CD4-positive, alpha-beta T cell (primary cell): ENCODE data around the gene MAP3K5. TPM values are rescaled to one million over a fixed set of nuclear protein-coding genes. Genes with fewer than 3 reads are reported as not detected.

Experiments used
- ATAC-seq: fragments of 200-7000 bp; cut with Tn5 transposase; one replicate; pipeline ENCODE4 v1.10.0; 2022; ENCODE audit warnings: mild to moderate bottlenecking; ENCODE audit not compliant: poor library complexity
- CTCF ChIA-PET: fragments of 350-600 bp; sonication (Branson Sonifier 250); formaldehyde crosslinking; loops from one replicate; lab custom pipeline; 2021; ENCODE audit warnings: antibody characterized with exemption, inconsistent platforms; lab: Charles Lee
- POLR2A ChIA-PET: fragments of 350-600 bp; sonication (Branson Sonifier 250); formaldehyde crosslinking; loops from one replicate; lab custom pipeline; 2021; ENCODE audit warnings: antibody characterized with exemption, inconsistent platforms; lab: Charles Lee
- DNase-seq, 14 experiments: peaks; one replicate each; pipeline ENCODE4 v3.0.0-alpha.2; 2013 to 2020; ENCODE audit warnings: mixed read lengths in 2 of 14
- H3K27ac ChIP-seq, 2 donors: one replicate each; pipeline versions ENCODE4 v1.5.1 to v1.7.0; 2013; ENCODE audit warnings: low read length in 2 of 2, low read depth in 1 of 2, mild to moderate bottlenecking in 1 of 2
- H3K27me3 ChIP-seq, 2 experiments: 1 replicate in 1 of 2; 2 replicates in 1 of 2; pipeline versions ENCODE4 v1.6.1 to v1.7.0; 2013; ENCODE audit warnings: low read length in 2 of 2, control low read depth in 1 of 2, mild to moderate bottlenecking in 1 of 2, moderate library complexity in 1 of 2; ENCODE audit not compliant: insufficient read depth in 2 of 2, control insufficient read depth in 1 of 2
- H3K36me3 ChIP-seq: one replicate; pipeline ENCODE4 v1.6.1; 2013; ENCODE audit warnings: low read length, control low read depth; ENCODE audit not compliant: insufficient read depth
- H3K4me1 ChIP-seq: one replicate; pipeline ENCODE4 v1.6.1; 2013; ENCODE audit warnings: low read length, control low read depth; ENCODE audit not compliant: insufficient read depth
- H3K4me3 ChIP-seq: one replicate; pipeline ENCODE4 v1.5.1; 2013; ENCODE audit warnings: mild to moderate bottlenecking, low read length, moderate library complexity
- H3K9me3 ChIP-seq, 2 experiments: 1 replicate in 1 of 2; 2 replicates in 1 of 2; pipeline versions ENCODE4 v1.6.1 to v1.7.0; 2013; ENCODE audit warnings: low read length in 2 of 2, mild to moderate bottlenecking in 2 of 2, control low read depth in 1 of 2, moderate library complexity in 1 of 2; ENCODE audit not compliant: control insufficient read depth in 1 of 2, insufficient read depth in 1 of 2
- H3K27ac Mint-ChIP-seq: one replicate; pipeline ENCODE4 v1.8.0; 2020; ENCODE audit warnings: mixed read lengths
- H3K27me3 Mint-ChIP-seq: one replicate; pipeline ENCODE4 v1.8.0; 2021; ENCODE audit warnings: mixed read lengths
- H3K36me3 Mint-ChIP-seq: one replicate; pipeline ENCODE4 v1.8.0; 2021; ENCODE audit warnings: low read depth, mixed read lengths
- H3K4me1 Mint-ChIP-seq: one replicate; pipeline ENCODE4 v1.8.0; 2021; ENCODE audit warnings: low read depth, mixed read lengths
- H3K4me3 Mint-ChIP-seq: one replicate; pipeline ENCODE4 v1.8.0; 2020; ENCODE audit warnings: mild to moderate bottlenecking, mixed read lengths
- H3K9me3 Mint-ChIP-seq: one replicate; pipeline ENCODE4 v1.8.0; 2020; ENCODE audit warnings: mixed read lengths
- CTCF ChIP-seq: fragments of 200-600 bp; IDR thresholded peaks from one replicate; pipeline ENCODE4 v1.8.0; 2022; ENCODE audit warnings: antibody characterized with exemption, mild to moderate bottlenecking
- intact Hi-C, 2 experiments: fragments of 100-400 bp; cut with DNase I in 1 of 2; cut with micrococcal nuclease in 1 of 2; formaldehyde crosslinking; loops; one replicate each; pipeline versions ENCODE4 v1.15.1 to v1.9.0; 2023 to 2025; cut with DNase I, micrococcal nuclease
- total RNA-seq, 174 experiments: library from RNA in 2 of 174; stranded (reverse) in 2 of 174; gene quantifications; one replicate each; pipeline ENCODE4 v1.2.3 and lab custom pipeline; 2021 to 2026

The MAP3K5 gene
- total RNA-seq, 2 experiments from 2014 or later: 12.9 to 14.1 TPM

- CTCF ChIA-PET: interaction anchor here (7.3 kb wide), 1 partner anchor 93 kb away, joined by 42 read pairs; the partner anchor contains the start of gene MAP3K5
- no peaks in the 10 kb centered on the region for H3K9me3 Mint-ChIP-seq
Measured at GRCh38 chr6:136699358-136699757, 92.9 kb downstream of the MAP3K5 start.

GRCh38 chr6:136696783-136697364 is 95.4 kb downstream of the MAP3K5 start:
- H3K4me3 Mint-ChIP-seq: no peak overlapping the region
- H3K27me3 Mint-ChIP-seq: no peaks in the 10 kb centered on the region
- Histone ChIP-seq H3K36me3 (peaks cover 38% of the 10 kb centered on the region), H3K4me1 (peaks cover 4% of the 10 kb centered on the region), H3K27me3 (no peaks in the 10 kb centered on the region), H3K4me3 (no peak overlapping the region), H3K9me3 (no peaks in the 10 kb centered on the region), H3K27ac (no peak overlapping the region)
- H3K4me1 Mint-ChIP-seq: peaks cover 12% of the 10 kb centered on the region
- intact Hi-C loops: loop anchor here in 1 of 2 experiments (5.0 kb wide), 2 partner anchors 50 to 95 kb away; partner anchors contain the start of gene MAP3K5
- POLR2A ChIA-PET: no interaction called here
- peaks cover 72% of the 10 kb centered on the region for H3K36me3 Mint-ChIP-seq
- no peak overlapping the region for H3K27ac Mint-ChIP-seq
- no peak for TF ChIP-seq CTCF
- CTCF ChIA-PET: interaction anchor here (7.3 kb wide), 1 partner anchor 95 kb away, joined by 42 read pairs; the partner anchor contains the start of gene MAP3K5
- no peaks in the 10 kb centered on the region for H3K9me3 Mint-ChIP-seq
- ATAC-seq (no peak), DNase-seq (no peak)

More at GRCh38 chr6:136699358-136699757, 92.9 kb downstream of the MAP3K5 start:
- DNase-seq (no peak), ATAC-seq (no peak)
- H3K4me1 Mint-ChIP-seq: peaks cover 12% of the 10 kb centered on the region
- Histone ChIP-seq H3K4me1 (peaks cover 4% of the 10 kb centered on the region), H3K4me3 (no peak overlapping the region), H3K27me3 (no peaks in the 10 kb centered on the region), H3K36me3 (peaks cover 23% of the 10 kb centered on the region), H3K27ac (no peak overlapping the region), H3K9me3 (no peaks in the 10 kb centered on the region)
- peaks cover 56% of the 10 kb centered on the region for H3K36me3 Mint-ChIP-seq
- no peaks in the 10 kb centered on the region for H3K27me3 Mint-ChIP-seq
- POLR2A ChIA-PET: interaction anchor here (0.6 to 2.1 kb wide), 2 partner anchors 24 to 93 kb away, joined by 3 to 7 read pairs; partner anchors contain the start of gene MAP3K5
- no peak overlapping the region for H3K4me3 Mint-ChIP-seq
- intact Hi-C loops: loop anchor here in 1 of 2 experiments (5.0 kb wide), 2 partner anchors 52 to 93 kb away; partner anchors contain the start of gene MAP3K5
- no peak for TF ChIP-seq CTCF
- H3K27ac Mint-ChIP-seq: no peak overlapping the region

GRCh38 chr6:136696238-136696637 is 96.0 kb downstream of the MAP3K5 start:
- Mint-ChIP-seq H3K27me3 (no peaks in the 10 kb centered on the region), H3K4me3 (no peak overlapping the region), H3K4me1 (peaks cover 12% of the 10 kb centered on the region), H3K27ac (no peak overlapping the region), H3K9me3 (no peaks in the 10 kb centered on the region), H3K36me3 (peaks cover 77% of the 10 kb centered on the region)
- TF ChIP-seq CTCF: no peak
- intact Hi-C loops: loop anchor here in 1 of 2 experiments (5.0 kb wide), 2 partner anchors 49 to 96 kb away; partner anchors contain the start of gene MAP3K5
- Histone ChIP-seq H3K27me3 (no peaks in the 10 kb centered on the region), H3K9me3 (no peaks in the 10 kb centered on the region), H3K4me3 (no peak overlapping the region), H3K4me1 (peaks cover 4% of the 10 kb centered on the region), H3K27ac (no peak overlapping the region), H3K36me3 (peaks cover 38% of the 10 kb centered on the region)
- POLR2A ChIA-PET: no interaction called here
- DNase-seq (no peak), ATAC-seq (no peak)
- CTCF ChIA-PET: interaction anchor here (7.3 kb wide), 1 partner anchor 96 kb away, joined by 42 read pairs; the partner anchor contains the start of gene MAP3K5
